HG03575 (cell line): ENCODE measurements around the gene LAMP1.
"Not testable (repeated sequence)": the region's sequence is repeated elsewhere in the genome, so short reads cannot be mapped to it uniquely, and the experiment has no call there.

Experiments used
- ATAC-seq: cut with Tn5 transposase; IDR thresholded peaks from one replicate; pipeline ENCODE4 v1.9.1; 2021; ENCODE audit not compliant: unreplicated experiment, insufficient number of reproducible peaks, low FRiP score; ENCODE audit errors: extremely low read depth

LAMP1 gene

GRCh38 chr13:113292021-113292862 lies 4.8 kb upstream of the LAMP1 start:
- no peak for ATAC-seq

DNA sequence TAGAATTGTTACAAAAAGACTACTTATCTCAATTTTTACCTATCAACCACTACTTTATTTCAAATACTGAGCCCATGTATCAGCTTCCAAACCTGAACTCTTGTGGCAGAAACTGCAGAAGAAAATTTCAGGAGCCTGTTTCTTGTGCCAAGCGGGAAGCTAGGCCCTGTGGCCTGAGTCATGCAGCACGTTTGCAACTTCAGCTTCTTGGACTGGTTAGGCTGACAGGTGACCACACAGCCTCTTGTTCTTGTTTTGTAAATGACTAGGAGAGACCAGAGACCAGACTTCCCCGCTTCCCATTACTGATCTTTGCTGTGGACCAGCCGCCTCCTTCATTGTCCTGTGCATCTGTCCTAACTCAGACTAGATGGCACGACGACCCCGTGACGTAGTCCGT lies 3.4 kb upstream of the LAMP1 start:
- no peak for ATAC-seq

DNA sequence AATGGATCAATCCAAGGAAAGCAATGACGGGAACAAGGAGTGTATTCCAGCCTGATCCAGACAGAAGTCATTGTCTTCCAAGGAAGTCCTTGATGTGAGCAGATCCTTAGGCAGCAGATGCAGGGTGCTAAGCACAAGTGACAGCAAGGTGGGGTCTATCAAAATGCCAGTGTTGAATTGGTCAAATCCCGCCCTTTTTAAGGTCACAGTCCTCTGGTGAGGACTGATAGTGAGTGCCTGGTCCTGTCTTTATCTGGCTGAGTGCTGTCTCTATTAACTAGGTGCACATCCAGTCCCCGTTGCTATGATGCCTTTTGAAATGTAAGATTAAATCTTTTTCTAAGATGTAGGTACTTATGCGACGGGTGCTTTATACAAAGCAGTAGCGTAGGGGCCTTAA lies 1.3 kb upstream of the LAMP1 start:
- ATAC-seq: no peak

- ATAC-seq: no peak
Observed at GRCh38 chr13:113297370-113298042, 467 bp downstream of the LAMP1 start.

GRCh38 chr13:113298043-113298945 lies 1.3 kb downstream of the LAMP1 start:
- no peak for ATAC-seq

DNA sequence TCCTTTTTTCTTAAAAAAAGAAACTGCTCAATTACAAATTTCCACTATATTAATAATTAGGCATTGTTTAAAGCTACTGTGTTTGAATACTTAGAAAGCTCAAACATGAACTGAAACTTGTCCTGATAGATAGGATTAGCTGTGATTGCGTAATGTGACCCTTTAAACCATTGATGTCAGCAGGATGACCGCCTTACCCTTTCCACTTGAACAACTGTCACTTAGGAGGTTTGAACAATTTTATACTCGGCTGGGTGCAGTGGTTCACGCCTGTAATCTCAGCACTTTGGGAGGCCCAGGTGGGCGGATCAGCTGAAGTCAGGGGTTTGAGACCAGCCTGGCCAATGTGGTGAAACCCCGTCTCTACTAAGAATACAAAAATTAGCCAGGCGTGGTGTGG lies 2.9 kb downstream of the LAMP1 start:
- ATAC-seq: no peak

DNA sequence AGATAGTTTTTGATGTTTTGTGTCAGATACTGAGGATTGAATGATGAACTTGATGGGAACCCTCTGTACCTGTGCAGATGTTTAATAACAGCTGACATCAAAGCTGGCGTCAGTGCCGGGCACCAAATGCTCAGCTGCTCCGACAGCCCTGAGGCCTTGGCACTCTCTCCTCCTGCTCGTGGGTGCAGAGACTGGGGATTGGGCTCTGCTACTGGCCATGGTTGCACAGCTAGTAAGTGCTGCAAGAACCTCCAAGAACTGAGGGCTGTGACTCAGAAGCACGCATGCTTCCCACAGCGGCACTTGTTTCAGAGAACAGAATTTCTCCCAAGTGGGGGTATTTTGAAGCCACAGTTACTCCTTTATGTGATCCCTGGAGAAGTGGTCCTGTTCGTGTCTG lies 5.9 kb downstream of the LAMP1 start:
- ATAC-seq: no peak

GRCh38 chr13:113304121-113304520 lies 7.1 kb downstream of the LAMP1 start:
- ATAC-seq: no peak

DNA sequence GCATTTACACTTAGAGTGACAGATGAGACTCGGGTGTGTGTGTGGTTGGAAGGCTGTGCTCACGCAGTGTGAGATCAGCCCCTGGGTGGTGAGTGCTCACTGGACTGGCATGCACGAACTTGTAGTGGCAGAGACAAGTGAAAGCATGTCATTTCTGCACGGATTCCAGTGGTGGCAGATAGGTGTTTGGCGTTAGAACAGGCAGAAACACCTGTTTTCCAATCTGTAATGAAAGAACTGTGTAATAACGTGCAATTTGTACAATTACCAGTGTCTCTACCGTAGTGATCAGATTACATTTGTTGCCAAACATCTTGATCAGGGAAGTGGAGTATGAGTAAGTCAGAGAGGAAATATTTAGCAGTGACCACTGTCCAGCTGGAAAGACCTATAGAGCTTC lies 8.2 kb downstream of the LAMP1 start:
- ATAC-seq: no peak

- no peak for ATAC-seq
Observed at GRCh38 chr13:113307491-113307890, 10.5 kb downstream of the LAMP1 start.

DNA sequence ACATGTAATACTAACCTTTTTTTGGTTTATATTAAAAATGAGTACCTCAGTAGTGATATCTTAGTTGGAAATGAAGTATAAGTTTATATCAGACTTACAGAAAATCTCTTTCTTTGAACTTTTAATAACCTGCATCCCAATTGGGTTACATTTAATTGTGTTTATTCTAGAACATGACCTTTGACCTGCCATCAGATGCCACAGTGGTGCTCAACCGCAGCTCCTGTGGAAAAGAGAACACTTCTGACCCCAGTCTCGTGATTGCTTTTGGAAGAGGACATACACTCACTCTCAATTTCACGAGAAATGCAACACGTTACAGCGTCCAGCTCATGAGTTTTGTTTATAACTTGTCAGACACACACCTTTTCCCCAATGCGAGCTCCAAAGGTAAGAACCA lies 12.4 kb downstream of the LAMP1 start:
- no peak for ATAC-seq

- not testable (repeated sequence) for ATAC-seq
Observed at GRCh38 chr13:113314112-113314511, 17.1 kb downstream of the LAMP1 start.

DNA sequence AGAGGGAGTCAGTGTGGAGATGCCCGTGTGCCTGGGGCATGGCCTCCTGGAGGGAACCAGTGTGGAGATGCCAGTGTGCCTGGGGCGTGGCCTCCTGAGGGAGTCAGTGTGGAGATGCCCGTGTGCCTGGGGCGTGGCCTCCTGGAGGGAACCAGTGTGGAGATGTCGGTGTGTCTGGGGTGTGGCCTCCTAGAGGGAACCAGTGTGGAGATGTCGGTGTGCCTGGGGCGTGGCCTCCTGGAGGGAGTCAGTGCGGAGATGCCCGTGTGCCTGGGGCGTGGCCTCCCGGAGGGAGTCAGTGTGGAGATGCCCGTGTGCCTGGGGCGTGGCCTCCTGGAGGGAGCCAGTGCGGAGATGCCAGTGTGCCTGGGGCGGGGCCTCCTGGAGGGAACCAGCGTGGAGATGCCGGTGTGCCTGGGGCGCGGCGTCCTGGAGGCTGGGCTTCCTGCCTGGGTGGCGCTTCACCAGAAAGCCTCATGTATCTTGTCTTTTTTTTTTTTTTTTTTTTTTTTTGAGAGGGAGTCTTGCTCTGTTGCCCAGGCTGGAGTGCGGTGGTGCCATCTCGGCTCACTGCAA lies 17.9 kb downstream of the LAMP1 start:
- not testable (repeated sequence) for ATAC-seq

GRCh38 chr13:113315992-113316391 lies 19.0 kb downstream of the LAMP1 start:
- no peak for ATAC-seq

DNA sequence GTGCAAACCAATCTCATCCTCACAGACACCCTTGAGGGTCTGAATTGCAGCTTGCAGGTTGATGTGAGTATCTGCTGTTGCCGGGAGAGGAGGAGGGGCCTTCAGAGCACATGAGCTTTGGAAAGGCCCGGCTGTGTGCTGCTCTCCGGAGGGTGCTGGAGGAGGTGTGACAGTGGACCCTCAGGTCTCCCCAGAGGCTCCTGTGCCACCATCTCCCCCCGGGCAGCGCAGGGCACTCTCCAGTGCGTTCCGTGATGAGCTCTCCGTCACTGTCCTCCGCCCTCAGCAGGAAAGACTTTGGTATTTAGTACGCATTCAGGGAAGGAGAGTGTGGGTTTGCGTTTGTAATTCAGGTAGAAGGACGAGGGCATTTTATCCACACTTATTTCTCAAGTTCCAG lies 20.0 kb downstream of the LAMP1 start:
- ATAC-seq: no peak

- no peak for ATAC-seq
Observed at GRCh38 chr13:113318956-113319355, 21.9 kb downstream of the LAMP1 start.

- no peak for ATAC-seq
Observed at GRCh38 chr13:113319371-113319770, 22.3 kb downstream of the LAMP1 start.

GRCh38 chr13:113320226-113320875 lies 23.3 kb downstream of the LAMP1 start:
- ATAC-seq: no peak

GRCh38 chr13:113321546-113321945 lies 24.5 kb downstream of the LAMP1 start:
- ATAC-seq: no peak
